Left ventricle myocardium superior (tissue), 1 donor: ENCODE results near the gene PYGB. TPM values are rescaled to one million over a fixed set of nuclear protein-coding genes. Genes with fewer than 3 reads are reported as not detected.

Experiments used
- ATAC-seq: fragments of 200-7000 bp; cut with Tn5 transposase; one replicate; pipeline ENCODE4 v1.9.1; 2020; ENCODE audit warnings: mild to moderate bottlenecking, moderate library complexity
- DNase-seq: peaks from one replicate; pipeline ENCODE4 v3.0.0-alpha.2; 2020
- intact Hi-C: fragments of 100-400 bp; cut with micrococcal nuclease; formaldehyde crosslinking; loops from one replicate; pipeline ENCODE4 v1.11.0; 2022
- total RNA-seq: library from RNA; stranded (reverse); fragmentation: NEBNext Ultra II Directional; extraction: Animal tissue kit (Norgen Biotek cat#: 25700); gene quantifications from one replicate; pipeline ENCODE4 v1.2.1, GENCODE V29; 2021
- donor health status: DM: no; HTN: yes; CAD: no; lungs with severe emphysema.

The PYGB gene
- total RNA-seq, 1 donor from 2014 or later, result 205 TPM

- DNase-seq (peak; percentile 20), ATAC-seq (no peak)
- intact Hi-C loops, result no loop called here
These were observed 39.0 kb downstream of the PYGB start for GRCh38 chr20:25286917-25287316.

DNA sequence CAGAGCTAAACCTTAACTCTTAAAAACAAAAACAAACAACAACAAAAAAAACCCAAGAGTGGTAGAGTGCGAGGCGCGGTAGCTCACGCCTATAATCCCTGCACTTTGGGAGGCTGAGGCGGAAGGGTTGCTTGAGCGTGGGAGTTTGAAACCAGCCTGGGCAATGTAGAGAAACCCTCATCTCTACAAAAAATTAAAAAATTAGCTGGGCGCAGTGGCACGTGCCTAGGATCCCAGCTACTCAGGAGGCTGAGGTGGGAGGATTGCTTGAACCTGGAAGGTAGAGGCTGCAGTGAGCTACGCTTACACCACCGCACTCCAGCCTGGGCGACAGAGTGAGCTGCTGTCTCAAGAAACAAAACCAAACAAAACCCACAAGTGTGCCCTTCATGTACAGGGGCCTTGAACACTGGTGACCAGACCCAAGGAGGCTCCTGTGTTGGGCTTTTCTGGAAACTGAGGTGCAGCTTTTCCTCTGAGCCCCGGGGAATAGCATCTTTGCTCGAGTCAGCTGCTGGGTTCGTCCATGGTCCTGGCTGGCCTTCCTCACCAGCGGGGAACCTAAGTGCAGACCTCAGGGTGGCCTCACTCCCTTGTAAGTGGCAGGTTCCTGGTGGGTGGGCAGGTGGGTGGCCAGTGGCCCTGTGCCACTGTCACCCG is 39.9 kb downstream of the PYGB start:
- peak; percentile 18 for DNase-seq
- no peak for ATAC-seq
- intact Hi-C loops, result no loop called here

GRCh38 chr20:25288291-25289181 is 40.7 kb downstream of the PYGB start:
- intact Hi-C loops, result no loop called here
- no peak for ATAC-seq
- DNase-seq, result peak; percentile 24

DNA sequence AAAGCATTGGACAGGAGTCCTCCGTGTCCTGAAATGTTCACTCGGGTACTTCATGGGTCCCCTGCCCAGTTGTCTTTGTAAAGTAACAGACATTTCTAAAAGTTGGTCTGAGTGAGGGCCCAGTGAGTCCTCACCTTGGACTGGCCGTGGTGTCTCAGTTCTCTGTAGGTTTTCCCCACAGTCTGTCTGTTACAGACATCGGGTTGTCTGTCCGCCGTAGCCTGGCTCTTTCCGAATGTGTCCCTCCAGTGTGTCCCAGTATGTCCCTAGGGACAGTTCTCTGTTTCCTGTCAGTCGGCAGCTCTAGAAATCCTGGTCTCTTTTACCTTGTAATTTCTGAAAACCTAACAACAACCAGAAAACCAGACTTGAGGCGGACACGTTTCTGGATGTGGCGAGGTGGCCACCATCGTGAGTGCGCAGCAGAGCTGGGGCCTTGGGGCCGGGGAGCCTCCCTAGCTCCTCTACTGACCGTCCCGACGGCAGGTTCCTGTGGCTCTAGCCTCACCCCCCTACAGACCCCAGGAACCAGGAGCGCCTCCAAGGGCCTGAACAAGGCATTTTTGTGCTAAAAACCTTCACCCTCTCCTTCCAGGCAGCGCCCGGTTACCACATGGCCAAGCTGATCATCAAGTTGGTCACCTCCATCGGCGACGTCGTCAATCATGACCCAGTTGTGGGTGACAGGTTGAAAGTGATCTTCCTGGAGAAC is 42.2 kb downstream of the PYGB start:
- ATAC-seq (no peak), DNase-seq (peak; percentile 24)
- intact Hi-C loops, result no loop called here

DNA sequence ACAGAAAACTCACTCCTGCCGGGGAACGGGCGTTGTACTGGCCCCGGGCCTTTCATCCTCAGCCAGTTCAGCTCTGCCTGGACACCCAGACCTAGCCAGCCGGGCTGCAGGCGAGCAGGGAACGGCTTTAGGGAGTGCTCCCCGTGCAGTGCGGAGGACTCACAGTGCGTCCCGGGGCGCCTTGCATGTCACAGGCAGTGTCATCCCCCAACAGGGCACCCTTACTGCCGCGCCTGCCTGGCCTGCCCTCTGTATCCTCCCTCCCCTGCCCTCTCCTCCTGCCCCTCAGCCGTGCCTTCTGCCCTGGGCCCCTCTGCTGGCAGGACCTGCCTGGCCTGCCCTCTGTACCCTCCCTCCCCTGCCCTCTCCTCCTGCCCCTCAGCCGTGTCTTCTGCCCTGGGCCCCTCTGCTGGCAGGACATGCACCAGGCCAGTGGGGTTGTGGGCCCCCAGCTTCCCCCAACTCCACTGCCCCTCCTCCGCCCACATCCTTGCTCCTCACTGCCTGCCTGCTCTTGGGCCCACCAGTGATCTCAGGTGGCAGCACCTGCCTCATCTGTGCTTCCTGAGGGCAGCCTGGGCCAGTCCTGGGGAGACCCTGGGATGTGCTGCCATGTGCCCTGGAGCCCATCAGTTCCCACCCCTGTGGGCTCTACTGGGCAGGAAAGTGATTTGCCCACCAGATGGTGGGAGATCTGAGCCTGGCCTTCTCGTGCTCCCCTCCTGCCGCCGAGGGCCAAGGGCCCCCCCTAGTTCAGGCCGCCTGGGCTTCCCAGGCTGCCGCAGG is 43.0 kb downstream of the PYGB start:
- peak; percentile 46 for DNase-seq
- intact Hi-C loops, result no loop called here
- ATAC-seq, result no peak

DNA sequence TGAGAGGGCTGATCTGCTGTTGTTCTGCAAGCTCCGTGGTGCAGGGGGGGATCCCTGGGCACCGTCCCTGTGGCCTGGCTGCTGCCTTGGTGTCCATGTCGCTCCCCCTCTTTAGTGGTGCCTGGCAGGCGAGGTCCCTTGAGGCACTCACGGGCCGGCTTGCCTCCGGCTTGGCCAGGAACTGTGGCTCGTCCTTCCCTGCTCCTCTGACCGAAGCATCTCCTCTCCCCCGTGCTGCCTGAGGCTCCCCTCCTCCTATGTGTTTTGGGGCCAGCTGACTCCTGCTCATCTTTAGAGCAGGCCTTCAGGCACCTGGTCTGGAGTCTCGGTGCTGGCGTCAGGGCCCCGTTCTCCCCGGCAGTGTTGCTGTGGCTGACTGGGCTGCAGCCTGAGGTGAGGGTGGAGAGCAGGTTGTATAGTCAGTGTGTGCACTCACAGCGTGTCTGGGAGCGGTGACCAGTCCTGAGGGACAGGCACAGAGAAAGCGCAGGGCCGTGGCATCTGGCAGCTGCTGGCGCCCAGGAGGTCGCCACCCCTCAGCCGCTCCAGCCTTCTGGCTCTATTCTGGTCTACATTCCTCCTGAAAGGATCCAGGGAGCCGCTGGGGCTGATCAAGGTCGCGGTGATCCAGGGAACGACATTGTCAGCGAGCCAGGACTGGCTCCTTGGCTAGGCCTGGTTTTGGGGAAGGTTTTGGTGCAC is 43.7 kb downstream of the PYGB start:
- peak; percentile 19 for ATAC-seq
- DNase-seq, result peak; percentile 63
- intact Hi-C loops, result no loop called here

GRCh38 chr20:25292176-25292891 is 44.4 kb downstream of the PYGB start:
- DNase-seq, result peak; percentile 28
- ATAC-seq, result no peak
- intact Hi-C loops, result no loop called here

DNA sequence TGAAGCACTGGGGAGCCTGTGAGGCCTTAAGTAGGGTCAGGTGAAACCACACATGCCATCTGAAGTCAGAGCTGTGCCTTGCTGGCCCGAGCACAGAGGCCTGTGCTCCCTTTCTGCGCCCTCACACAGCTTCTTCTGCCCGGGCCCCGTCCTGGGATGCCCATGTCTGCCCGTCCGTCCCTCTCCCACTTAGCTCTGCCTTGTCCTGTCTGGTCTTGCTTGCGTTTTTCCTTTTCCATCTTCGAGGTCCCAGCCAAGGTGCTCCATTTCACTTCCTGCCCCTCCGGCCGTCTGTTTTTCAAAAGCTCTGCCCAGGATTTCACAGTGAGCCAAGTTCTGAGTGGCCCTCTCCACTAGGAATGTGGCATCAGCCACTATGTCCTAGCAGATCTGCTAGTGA is 45.6 kb downstream of the PYGB start:
- peak; percentile 0 for ATAC-seq
- intact Hi-C loops, result no loop called here
- DNase-seq, result no peak

DNA sequence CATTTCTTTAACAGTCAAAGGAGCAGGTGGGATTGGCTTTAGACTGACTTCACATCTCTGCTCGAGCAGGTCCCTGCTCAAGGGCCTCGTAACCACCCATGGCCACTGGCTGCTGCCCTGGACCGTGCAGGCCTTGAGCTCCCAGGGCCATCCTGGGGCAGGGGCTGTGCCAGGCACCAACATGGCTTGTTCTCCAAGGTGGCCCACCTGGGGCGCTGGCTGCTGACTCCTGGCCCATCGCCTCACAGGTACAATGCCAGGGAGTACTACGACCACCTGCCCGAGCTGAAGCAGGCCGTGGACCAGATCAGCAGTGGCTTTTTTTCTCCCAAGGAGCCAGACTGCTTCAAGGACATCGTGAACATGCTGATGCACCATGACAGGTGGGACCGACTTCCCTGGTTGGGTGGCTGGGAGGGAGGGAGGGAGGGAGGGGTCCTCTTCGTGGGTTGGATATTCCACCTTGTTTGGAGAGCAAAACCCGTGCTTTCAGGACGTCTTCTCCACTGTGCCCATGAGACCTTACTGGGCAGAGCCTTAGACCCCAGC is 46.1 kb downstream of the PYGB start:
- intact Hi-C loops, result no loop called here
- ATAC-seq (no peak), DNase-seq (no peak)

GRCh38 chr20:25294459-25295385 is 46.8 kb downstream of the PYGB start:
- intact Hi-C loops, result no loop called here
- peak; percentile 44 for ATAC-seq
- peak; percentile 63 for DNase-seq

GRCh38 chr20:25295386-25296093 is 47.7 kb downstream of the PYGB start:
- ATAC-seq, result peak; percentile 71
- peak; percentile 79 for DNase-seq
- intact Hi-C loops, result no loop called here

GRCh38 chr20:25296094-25297093 is 48.5 kb downstream of the PYGB start:
- ATAC-seq (no peak), DNase-seq (no peak)
- intact Hi-C loops, result no loop called here

DNA sequence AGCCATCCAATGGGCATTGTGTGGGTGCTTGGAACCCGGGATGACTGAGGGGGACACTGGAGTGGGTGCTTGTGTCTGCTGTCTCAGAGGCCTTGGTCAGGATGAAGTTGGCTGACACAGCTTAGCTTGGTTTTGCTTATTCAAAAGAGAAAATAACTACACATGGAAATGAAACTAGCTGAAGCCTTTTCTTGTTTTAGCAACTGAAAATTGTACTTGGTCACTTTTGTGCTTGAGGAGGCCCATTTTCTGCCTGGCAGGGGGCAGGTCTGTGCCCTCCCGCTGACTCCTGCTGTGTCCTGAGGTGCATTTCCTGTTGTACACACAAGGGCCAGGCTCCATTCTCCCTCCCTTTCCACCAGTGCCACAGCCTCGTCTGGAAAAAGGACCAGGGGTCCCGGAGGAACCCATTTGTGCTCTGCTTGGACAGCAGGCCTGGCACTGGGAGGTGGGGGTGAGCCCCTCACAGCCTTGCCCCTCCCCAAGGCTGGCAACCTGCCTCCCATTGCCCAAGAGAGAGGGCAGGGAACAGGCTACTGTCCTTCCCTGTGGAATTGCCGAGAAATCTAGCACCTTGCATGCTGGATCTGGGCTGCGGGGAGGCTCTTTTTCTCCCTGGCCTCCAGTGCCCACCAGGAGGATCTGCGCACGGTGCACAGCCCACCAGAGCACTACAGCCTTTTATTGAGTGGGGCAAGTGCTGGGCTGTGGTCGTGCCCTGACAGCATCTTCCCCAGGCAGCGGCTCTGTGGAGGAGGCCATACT is 49.4 kb downstream of the PYGB start:
- intact Hi-C loops, result no loop called here
- DNase-seq, result no peak
- ATAC-seq, result no peak

DNA sequence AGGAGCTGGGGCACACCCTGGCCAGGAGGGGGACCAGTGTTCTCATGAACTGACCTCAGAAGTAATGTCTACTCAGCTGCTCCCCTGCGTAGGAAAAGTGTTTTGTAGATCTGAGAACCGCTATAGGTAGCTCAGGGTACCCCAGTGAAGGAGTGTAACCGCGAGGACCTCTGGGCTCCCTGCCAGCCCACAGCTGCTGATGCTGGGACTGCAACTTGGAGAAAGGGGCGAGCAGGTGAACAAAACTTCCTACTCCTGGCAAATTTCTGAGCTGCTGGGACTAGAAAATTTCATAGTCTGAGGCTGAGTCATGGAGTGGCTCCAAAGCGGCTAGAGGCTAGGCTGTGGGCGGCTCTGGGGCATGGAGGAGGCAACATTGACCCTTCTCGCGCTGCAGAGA is 51.9 kb downstream of the PYGB start:
- no peak for DNase-seq
- ATAC-seq, result no peak
- intact Hi-C loops, result no loop called here
